Ureter (tissue), 1 donor: ENCODE measurements around the gene TMEM120B. TPM values are rescaled to one million over a fixed set of nuclear protein-coding genes. Genes with fewer than 3 reads are reported as not detected.
"Not testable (repeated sequence)": the region's sequence is repeated elsewhere in the genome, so short reads cannot be mapped to it uniquely, and the experiment has no call there.

Experiments used
- DNase-seq: peaks from one replicate; pipeline ENCODE4 v3.0.0-alpha.2; 2020; ENCODE audit warnings: low spot score
- total RNA-seq: library from RNA; stranded (reverse); gene quantifications from one replicate; pipeline ENCODE4 v1.2.4, GENCODE V29; 2023
- donor health status: DM: yes; HTN: yes; CAD: no.

The TMEM120B gene
- total RNA-seq, 1 donor from 2014 or later: 16.7 TPM

GRCh38 chr12:121773011-121773777, 60.6 kb downstream of the TMEM120B start:
- DNase-seq: peak; percentile 70

DNA sequence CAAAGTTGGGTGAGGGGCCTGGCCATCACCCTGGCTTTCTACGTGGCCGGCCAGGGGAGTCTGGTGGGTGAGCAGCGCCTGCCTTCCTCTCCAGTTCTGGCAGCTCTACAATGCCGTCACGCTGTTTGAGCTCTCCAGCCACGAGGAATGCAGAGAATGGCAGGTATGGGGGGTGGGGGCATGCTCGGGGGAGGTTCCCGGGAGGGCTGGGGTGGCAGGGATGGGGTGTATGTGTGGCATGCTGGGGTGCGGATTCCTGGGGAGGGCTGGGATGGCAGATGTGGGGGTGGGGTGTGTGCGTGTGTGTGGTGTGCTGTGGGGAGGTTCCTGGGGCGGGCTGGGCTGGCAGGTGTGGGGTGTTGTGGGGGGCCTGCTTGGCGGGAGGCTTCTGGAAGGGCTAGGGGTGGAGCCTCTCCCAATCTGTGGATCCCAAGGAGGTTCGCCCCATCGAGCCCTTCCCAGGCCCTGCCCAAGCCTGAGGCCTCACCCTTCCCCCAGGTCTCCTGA, 62.5 kb downstream of the TMEM120B start:
- no peak for DNase-seq

GRCh38 chr12:121775501-121775900, 62.9 kb downstream of the TMEM120B start:
- no peak for DNase-seq

DNA sequence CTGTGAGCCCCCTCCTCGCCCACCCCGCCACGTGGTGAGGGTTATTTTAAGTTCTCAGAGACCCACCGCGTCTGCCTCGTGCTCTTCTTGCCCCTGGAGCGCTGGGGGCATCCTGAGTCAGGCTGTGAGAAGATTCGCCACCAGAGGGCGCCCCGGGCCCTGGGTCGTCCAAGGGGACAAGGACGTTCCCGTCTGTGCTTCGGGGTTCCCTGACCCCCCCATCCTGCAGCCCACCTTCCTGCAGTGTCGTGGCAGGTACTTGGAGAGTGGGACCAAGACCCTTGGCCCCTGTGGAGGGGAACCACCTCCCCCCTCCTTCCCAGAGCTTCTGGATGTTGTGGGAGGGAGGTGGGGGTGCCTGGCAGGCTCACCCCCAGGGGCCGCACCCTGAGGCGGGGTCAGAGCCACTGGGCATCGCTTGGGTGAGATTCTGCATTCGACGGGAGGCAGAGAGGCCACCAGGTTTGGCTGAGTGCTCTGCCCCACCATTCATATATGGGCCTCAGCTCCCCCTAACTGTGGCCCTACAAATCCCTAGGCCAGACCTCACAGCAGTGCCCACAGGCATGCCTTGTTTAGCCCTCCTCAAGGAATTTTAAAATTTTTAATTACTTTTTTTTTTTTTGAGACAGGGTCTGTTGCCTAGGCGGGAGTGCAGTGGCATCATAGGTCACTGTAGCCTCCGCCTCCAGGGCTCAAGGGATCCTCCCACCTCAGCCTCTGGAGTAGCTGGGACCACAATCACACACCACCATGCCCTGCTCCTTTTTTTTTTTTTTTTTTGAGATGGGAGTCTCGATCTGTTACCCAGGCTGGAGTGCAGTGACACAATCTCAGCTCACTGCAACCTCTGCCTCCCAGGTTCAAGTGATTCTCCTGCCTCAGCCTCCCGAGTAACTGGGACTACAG, 63.9 kb downstream of the TMEM120B start:
- no peak for DNase-seq

- no peak for DNase-seq
Observed at GRCh38 chr12:121778567-121779421, 66.2 kb downstream of the TMEM120B start.

GRCh38 chr12:121779422-121779895, 66.9 kb downstream of the TMEM120B start:
- DNase-seq: no peak

DNA sequence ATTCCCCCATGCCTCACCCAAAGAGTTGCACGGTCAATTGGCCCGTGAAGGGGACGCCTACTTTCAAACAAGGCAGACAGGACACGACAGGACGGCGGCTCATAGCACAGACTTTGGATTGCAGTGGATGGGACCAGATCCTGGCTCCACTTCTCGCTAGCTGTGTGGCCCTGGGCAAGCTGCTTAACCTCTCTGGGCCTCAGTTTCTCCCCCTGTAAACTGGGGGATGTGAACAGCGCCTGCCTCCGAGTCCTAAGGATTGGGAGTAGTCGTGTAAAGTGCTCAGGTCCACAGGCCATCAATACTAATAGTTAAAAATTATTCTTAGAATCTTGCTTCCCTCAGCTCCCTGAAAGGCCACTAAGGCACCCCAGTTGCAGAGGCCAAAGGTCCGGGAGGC, 67.9 kb downstream of the TMEM120B start:
- DNase-seq: no peak

DNA sequence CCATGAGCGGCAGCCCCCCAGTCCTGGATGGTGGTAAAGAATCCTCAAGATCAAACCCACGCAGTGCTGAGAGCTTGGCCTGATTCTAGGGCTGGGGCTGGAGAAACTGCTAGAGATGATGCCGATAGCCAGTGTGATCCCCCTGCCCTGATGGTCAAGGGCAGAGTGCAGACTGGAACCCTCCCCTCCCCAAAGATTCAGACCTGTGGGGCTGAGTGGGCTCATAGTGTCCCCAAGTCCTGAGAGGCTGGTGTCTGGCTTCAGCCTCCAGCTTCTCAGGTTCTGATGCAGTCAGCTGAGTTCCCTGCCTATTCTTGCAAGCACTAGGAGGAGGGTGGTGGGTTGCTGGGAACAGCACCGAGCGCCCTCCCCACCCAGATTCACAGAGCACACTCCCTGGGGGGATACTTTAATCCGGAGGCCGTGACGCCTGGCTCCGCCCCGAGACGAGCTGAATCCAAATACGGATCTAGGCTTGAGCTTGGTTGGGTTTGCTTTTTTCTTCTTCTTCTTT, 69.0 kb downstream of the TMEM120B start:
- no peak for DNase-seq

DNA sequence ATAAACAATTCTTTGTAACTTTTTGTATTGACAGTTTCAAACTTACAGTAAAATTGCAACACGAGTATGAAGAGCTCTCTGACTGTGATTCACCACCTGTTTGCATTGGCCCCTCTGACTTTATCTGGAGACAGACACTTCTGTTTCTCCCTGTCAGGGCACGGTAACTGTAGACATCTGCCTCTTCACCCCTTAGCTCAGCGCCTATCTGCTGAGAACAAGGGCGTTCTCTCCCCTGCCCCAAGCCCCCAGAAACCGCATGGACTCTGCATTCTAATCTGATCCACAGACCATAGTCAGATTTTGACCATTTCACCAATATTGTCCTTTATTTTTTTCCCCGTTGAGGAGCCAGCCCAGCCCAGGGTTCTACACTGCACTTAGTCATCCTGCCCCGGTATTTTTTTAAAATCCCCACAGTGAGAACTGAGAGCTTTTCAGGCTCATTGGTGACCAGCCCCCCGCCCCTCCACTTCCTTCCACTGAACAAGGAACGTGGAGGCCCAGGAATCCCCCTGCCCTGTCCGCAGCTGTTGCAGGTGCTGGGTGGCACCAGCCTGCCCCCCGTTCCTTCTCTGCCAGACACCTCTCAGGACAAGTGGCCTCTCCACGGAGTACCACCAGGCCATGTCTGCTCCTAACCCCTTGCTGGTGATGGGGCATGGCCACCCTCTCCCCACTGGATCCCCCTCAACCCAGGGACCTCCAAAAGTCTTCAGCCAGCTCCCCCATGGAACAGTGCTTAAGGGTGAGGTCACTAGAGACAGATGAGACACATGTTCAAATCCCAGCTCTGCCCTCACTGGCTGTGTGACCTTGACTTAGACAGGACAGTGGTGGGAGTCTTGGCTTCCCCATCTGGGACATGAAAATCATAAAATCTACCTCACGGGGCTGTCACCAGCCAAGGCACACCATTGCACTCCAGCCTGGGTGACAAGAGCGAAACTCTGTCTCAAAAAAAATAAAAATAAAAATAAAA, 69.7 kb downstream of the TMEM120B start:
- DNase-seq: no peak

DNA sequence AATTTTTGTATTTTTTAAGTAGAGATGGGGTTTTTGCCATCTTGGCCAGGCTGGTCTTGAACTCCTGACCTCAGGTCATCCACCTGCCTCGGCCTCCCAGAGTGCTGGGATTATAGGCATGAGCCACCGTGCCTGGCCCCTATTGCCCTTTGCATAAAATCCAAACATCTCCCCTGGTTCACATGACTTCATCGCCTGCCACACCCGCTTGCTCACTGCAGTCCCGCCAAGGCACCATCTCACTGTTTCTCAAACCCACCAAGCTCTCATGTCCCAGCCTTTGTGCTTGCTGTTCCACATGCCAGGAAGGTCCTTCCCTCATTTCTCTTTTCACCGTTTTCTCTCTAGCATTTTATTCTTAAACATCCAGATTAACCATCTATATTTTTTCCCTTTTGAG, 71.2 kb downstream of the TMEM120B start:
- DNase-seq: no peak

GRCh38 chr12:121784460-121784859, 71.9 kb downstream of the TMEM120B start:
- DNase-seq: no peak

DNA sequence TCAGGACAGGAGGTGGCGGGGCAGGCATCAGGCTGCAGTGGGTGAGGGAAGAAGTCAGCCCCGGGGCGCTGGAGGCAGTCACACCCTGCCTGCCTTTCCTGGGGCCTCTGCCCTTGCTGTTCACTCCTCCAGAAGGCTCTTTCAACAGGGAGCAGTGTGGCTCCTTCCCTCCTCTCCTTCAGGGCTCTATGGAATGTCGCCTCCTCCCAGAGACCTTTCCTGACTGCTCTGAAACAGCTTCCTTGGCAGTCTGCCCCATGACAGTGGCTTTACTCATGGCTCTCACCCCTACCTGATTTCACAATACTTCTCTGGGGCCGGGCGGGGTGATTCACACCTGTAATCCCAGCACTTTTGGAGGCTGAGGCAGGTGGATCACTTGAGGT, 73.9 kb downstream of the TMEM120B start:
- no peak for DNase-seq

GRCh38 chr12:121787063-121788025, 74.8 kb downstream of the TMEM120B start:
- no peak for DNase-seq

DNA sequence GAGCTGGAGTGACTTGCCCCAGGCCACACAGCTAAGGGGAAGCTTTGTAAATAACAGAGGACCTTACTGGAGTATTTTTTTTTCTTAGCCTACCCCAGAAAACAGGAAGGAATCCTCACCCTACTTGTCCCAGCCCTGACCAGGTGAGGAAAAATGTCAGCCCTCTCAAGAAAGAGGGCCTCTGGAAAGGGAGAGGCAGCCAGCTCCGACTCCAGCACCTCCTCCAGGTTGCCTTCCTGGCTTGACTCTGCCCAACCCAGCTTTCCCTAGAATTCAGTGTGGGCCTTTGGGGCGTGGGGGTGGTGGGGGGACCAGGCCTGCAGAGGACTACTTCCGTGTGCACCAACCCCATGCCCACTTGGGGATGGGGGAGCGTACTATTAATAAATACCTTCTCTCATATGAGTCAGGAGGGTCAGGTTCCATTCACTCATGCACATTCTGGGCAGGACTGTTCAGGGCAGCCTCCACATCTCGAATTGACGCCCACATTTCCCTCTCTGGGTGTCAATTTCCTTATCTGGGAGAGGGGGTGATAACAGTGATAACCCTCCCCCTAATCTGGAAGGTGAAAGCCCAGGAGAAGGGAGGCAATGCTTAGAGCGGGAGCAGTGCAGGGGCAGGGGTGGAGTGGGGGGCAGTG, 75.7 kb downstream of the TMEM120B start:
- no peak for DNase-seq

GRCh38 chr12:121789233-121789781, 76.8 kb downstream of the TMEM120B start:
- no peak for DNase-seq

GRCh38 chr12:121789800-121790728, 77.5 kb downstream of the TMEM120B start:
- DNase-seq: peak; percentile 75

DNA sequence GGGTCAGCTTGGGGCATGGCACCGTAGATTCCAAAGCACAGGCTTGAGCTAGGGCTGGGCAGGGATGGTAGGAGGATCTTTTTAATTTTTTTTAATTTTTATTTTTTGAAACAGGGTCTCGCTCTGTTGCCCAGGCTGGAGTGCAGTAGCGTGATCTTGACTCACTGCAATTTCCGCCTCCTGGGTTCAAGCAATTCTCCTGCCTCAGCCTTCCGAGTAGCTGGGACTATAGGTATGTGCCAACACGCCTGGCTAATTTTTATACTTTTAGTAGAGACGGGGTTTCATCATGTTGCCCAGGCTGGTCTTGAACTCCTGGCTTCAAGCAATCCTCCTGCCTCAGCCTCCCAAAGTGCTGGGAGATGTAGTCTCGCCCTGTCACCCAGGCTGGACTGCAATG, 78.2 kb downstream of the TMEM120B start:
- not testable (repeated sequence) for DNase-seq
